NCI-H345 treated with DMSO at 0.1 percent for 48 hours (cell line): ENCODE data around the gene ABLIM2.

Experiments
- DNase-seq: peaks from one replicate; lab custom pipeline; 2025; ENCODE audit not compliant: unreplicated experiment; lab: John Stamatoyannopoulos, UW

Gene ABLIM2

GRCh38 chr4:8105306-8106100, 53.1 kb downstream of the ABLIM2 start:
- DNase-seq: peak; percentile 45

GRCh38 chr4:8104491-8105305, 53.9 kb downstream of the ABLIM2 start:
- DNase-seq: no peak

- DNase-seq: no peak
These were observed 54.9 kb downstream of the ABLIM2 start for GRCh38 chr4:8103421-8104390.

- no peak for DNase-seq
These were observed 55.8 kb downstream of the ABLIM2 start for GRCh38 chr4:8102831-8103230.

- no peak for DNase-seq
These were observed 56.6 kb downstream of the ABLIM2 start for GRCh38 chr4:8102076-8102355.

GRCh38 chr4:8101213-8102075, 57.2 kb downstream of the ABLIM2 start:
- no peak for DNase-seq

- DNase-seq: no peak
These were observed 58.6 kb downstream of the ABLIM2 start for GRCh38 chr4:8099981-8100464.

- no peak for DNase-seq
These were observed 60.1 kb downstream of the ABLIM2 start for GRCh38 chr4:8098506-8098905.

- no peak for DNase-seq
These were observed 60.8 kb downstream of the ABLIM2 start for GRCh38 chr4:8097721-8098345.

GRCh38 chr4:8097141-8097541, 61.5 kb downstream of the ABLIM2 start:
- no peak for DNase-seq

GRCh38 chr4:8096690-8097061, 61.9 kb downstream of the ABLIM2 start:
- DNase-seq: no peak

- DNase-seq: no peak
These were observed 62.5 kb downstream of the ABLIM2 start for GRCh38 chr4:8095956-8096689.

- DNase-seq: no peak
These were observed 64.9 kb downstream of the ABLIM2 start for GRCh38 chr4:8093587-8094274.

GRCh38 chr4:8092282-8092681, 66.3 kb downstream of the ABLIM2 start:
- no peak for DNase-seq

- no peak for DNase-seq
These were observed 67.8 kb downstream of the ABLIM2 start for GRCh38 chr4:8090744-8091301.

GRCh38 chr4:8090312-8090711, 68.3 kb downstream of the ABLIM2 start:
- no peak for DNase-seq

GRCh38 chr4:8089862-8090261, 68.8 kb downstream of the ABLIM2 start:
- no peak for DNase-seq

GRCh38 chr4:8088966-8089491, 69.6 kb downstream of the ABLIM2 start:
- no peak for DNase-seq
